Muscle of arm (tissue), 12 donors: Measurements from ENCODE around the gene POLR1G. TPM values are rescaled to one million over a fixed set of nuclear protein-coding genes. Genes with fewer than 3 reads are reported as not detected.
"Not testable (repeated sequence)": the region's sequence is repeated elsewhere in the genome, so short reads cannot be mapped to it uniquely, and the experiment has no call there.

Experiments
- DNase-seq: peaks from one replicate; pipeline ENCODE4 v3.0.0-alpha.2; 2013
- polyA plus RNA-seq, 12 donors: library from polyadenylated mRNA; unstranded; fragments of 120-200 nt; gene quantifications; one replicate each; pipeline ENCODE4 v1.2.1, GENCODE V29; 2013; ENCODE audit not compliant: insufficient read length in 12 of 12

The POLR1G gene
- polyA plus RNA-seq, 12 donors, result 2.9 to 22.4 (median 3.8) TPM; not detected in 1

DNA sequence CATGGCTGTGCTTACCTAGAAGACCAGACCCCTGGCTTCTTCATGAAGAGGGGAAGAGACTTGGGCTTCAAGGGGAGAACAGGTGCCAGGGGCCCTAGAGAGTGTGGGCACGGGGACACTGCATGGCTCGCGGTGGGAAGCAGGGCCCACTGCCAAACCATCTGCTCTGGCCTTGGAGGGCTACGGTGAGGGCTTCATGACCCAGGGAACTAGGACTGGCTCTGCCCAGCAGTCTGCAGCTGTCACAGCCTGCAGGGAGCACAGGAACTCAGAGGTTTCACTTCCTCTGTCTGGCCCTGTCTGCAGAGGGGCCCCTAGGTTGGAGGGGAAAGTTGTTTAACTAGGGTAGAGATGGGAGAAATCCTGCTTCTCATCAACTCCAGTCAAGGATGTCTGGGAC lies 13.0 kb downstream of the POLR1G start:
- no peak for DNase-seq

DNA sequence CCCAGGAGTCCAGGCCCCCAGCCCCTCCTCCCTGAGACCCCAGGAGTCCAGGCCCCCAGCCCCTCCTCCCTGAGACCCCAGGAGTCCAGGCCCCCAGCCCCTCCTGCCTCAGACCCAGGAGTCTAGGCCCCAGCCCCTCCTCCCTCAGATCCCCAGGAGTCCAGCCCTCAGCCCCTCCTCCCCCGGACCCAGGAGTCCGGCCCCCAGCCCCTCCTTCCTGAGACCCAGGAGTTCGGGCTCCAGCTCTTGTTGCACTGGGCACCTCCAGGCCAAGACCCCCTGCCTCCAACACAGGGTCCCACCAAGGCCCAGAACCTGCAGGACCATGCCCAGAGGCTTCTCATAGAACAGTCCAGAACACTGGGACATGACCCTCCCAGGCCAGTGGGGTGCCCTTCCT lies 13.5 kb downstream of the POLR1G start:
- DNase-seq, result no peak

DNA sequence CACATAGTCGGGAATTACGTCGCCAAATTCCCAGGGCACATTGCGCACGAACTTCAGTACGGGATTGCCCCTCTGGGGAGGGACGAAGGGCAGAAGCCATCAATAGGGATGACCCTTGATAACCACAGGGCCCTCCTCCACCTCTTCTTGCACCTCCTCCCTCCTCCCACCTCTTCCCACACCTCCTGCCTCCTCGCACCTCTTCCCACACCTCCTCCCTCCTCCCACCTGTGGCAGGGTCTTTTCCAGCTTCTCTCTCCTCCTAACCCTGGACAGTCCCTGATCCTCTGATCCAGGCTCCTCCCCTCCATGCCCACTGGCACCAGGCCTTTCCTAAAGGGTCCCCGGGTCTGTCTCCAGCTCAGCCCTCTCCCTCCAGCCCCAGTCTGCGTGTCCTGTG lies 13.9 kb downstream of the POLR1G start:
- no peak for DNase-seq

DNA sequence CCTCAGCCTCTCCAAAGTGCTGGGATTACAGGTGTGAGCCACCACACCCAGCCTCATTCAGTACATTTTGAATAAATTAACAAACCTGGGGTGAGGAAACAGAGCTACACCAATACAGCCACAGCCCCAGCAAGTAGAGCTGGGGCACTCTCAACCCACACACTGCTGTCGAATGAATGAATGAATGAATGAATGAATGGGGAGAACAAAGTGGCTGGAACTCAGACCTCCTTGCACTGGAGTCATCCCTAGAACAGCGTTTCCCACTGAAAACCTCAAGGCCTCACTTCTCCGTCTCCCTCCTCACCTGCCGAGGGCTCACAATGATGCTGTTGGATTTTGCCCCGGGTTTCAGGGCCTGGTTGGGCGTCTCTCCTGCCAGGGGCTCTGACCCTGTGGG lies 14.4 kb downstream of the POLR1G start:
- DNase-seq, result no peak

DNA sequence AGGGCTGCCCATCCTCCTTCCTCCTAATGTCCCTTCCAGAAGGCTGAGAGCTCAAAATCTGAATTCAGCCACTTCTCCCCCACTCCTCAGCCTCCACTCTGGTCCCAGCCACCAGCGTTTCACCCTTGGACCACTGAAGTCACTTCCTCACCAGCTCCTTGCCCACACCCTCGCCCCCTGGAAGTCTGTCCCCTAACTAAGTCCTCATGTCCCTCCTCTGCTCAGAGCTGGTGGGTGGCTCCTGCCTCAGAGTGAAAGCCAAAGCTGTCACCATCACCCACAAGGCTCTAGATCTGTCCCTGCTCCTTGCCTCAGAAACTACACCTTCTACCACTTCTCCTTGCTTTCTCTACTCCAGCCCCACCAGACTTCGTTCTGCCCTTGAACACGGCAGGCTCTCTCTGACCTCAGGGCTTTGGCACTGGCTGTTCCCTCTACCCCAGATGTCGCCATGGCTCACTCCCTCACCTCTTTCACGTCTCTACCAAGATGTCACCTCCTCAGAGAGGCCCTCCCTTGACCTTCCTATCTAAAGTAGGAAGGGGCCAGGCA lies 15.6 kb downstream of the POLR1G start:
- DNase-seq, result no peak

DNA sequence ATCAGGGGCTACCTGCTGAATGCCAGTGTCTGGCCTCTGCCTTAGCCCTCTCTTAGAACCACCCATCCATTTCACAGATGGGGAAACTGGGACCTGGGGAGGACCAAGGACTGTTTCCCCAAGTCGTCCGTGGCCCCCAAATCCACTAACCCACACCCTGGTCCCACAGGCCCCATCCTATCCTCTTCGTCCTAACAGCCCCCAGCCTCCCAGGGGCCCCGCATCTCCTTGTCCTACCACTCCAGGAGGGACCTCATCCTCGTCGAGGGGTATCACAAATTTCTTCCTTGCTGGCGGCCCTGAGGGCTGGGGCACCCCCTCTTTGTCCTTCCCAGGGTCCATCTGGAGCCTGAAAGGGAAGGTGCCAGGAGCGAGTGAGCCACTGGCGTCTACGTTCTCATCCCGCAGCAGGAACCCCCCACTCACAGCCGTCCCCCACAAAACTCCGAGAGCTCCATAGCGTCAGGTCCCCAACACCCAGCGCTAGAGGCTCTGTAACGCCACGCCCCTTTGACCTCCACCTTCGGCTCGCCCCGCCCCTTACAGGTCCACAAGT lies 16.7 kb downstream of the POLR1G start:
- no peak for DNase-seq

DNA sequence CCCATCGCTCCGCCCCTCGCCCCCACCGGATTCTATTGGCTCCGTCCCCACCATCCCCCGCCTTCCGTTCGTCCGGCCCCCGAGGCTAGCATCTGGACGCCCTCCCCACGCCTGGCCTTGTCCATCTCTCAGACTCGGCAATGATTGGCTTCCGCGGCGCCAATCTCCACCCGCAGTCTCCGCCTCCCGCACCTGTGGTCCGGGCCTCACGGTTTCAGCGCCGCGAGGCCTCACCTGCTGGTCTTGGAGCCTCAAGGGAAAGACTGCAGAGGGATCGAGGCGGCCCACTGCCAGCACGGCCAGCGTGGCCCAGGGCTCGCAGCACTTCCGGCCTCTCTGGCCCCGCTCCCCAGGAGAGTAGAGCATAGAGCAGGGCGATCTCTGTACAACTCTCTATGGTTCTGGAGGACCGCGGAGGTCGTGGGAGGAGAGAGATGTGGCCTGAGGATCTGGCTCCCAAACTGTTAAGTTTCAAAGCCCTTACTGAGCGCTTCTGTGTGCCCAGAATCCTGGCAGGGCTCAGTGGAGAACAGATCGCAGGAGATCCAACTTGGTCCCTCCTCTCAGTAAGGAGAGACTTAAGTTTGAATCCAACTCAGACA lies 17.2 kb downstream of the POLR1G start, which contains the start of gene ERCC1:
Gene ERCC1 (minus strand): TSS at position 329 of the 602 bp plus-strand sequence. CDS start 543 bp downstream, outside the sequence.
- peak; percentile 89 for DNase-seq

DNA sequence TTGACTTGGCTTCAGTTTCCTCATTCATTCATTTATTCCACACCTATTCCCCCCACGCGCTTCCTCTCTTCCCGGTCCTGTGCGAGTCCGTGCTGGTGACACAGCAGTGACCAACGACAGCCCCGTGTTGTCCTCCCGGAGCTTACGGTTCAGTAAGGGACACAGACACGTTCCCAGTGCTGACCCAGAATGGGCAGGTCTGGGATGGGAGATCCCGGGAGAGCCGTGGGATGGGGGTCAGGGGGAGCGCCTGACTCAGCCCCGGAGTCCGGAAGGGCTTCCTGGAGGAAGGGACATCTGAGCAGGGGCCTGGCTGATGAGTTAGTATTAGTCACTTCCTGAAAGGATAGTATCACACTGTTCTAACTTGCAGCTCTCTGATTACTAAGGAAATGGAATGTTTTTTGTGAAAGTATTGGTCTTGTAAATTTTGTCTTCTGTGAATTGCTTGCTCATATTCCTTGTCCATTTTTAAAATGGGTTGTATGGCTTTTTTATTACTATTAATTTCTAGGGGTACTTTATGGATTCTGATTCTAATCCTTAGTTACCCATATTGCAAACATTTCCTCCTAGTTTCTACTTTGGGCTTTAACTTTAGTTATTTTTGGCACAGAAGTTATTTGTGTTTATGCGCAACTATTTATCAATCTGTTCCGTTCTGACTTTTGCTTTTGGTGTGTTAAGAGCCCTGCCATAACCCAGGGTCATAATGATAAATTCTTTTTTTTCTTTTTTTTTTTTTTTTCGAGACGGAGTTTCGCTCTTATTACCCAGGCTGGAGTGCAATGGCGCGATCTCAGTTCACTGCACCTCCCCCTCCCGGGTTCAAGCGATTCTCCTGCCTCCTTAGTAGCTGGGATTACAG lies 18.0 kb downstream of the POLR1G start:
- no peak for DNase-seq

DNA sequence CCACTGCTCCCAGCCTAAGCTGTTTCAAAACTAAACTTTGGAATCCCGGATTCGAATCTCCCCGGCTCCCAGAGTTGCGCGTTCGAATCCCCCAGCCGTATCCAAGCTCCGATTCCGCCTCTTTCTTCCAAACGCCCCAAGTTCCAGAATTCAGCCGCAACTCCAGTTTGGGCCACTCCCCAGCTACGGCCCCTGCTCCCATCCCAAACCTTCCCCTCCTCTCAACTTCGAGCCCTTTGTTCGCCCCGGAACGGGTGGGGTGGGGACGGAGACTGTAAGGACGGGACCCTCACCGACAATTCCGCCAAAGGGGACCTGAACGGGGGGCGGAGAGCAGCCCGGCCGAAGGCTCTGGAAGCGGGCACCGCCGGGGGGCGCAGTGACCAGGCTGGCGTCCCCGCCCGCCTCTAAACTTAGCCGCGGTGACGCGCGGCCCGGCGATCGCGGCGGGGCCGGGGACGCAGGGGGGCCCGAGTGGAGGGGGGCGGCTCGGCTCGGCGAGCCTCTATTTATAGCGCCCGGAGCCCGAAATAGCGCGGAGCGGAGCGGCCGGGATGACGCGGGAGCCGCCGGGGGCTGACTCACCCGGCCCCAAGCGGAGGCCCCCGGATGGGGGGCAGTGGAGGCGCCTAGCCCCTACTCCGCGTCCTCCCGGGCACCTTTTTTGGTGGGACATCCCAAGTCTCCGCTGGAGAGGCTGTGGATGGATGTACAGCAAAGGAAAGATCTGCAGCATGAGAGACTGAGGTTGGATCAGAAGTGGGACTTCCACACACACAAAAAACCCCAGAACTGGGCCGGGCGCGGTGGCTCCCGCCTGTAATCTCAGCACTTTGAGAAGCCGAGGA lies 22.2 kb downstream of the POLR1G start:
- no peak for DNase-seq

DNA sequence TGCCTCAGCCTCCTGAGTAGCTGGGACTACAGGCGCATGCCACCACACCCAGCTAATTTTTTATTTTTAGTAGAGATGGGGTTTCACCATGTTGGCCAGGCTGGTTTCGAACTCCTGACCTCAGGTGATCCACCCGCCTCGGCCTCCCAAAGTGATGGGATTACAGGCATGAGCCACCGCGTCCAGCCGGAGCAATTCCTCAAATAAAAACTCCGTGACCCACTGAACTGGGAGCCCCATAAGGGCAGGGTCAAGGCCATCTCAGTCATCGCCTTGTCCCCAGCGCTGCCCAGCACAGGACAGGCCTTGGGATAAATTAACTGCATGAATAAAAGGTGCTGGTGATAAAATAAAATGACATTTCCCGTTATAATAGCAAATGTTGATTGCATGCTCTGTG lies 23.5 kb downstream of the POLR1G start:
- not testable (repeated sequence) for DNase-seq

DNA sequence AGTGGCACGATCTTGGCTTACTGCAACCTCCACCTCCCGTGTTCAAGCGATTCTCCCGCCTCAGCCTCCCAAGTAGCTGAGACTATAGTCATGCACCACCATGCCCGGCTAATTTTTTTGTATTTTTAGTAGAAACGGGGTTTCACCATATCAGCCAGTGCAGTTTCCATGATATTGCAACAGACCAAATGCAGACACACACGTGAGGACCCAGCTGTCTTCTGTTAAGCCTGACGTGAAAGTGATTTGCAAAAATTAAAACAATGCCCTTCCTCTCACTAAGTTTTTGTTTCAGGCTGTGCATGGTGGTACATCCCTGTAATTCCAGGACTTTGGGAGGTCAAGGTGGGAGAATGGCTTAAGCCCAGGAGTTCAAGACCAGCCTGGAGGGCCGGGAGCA lies 24.6 kb downstream of the POLR1G start:
- not testable (repeated sequence) for DNase-seq

DNA sequence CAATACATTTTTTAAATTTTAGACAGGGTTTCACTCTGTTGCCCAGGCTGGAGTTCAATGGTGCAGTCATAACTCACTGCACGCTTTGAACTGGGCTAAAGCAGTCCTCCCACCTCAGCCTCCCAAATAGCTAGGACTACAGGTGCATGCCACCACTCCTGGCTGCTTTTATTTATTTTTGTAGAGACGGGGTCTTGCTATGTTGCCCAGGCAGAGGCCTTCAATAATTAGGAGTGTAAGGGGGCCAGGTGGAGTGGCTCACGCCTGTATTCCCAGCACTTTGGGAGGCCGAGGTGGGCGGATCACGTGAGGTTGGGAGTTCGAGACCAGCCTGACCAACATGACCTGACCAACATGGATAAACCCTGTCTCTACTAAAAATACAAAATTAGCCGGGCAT lies 26.1 kb downstream of the POLR1G start:
- DNase-seq, result not testable (repeated sequence)

DNA sequence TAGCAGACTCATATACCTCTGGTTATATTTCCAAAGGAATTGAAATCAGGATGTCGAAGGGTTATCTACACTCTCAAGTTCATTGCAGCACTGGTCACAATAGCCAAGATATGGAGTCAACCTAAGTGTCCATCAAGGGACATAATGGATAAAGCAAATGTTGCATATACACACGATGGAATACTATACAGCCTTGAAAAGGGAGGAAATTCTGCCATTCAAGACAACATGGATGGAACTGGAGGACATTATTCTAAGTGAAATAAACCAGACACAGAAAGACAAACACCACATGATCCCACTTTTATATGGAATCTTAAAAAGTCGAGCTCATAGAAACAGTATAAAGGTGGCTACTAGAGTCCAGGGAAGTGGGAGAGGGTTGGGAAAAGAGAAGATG lies 30.9 kb downstream of the POLR1G start:
- no peak for DNase-seq

DNA sequence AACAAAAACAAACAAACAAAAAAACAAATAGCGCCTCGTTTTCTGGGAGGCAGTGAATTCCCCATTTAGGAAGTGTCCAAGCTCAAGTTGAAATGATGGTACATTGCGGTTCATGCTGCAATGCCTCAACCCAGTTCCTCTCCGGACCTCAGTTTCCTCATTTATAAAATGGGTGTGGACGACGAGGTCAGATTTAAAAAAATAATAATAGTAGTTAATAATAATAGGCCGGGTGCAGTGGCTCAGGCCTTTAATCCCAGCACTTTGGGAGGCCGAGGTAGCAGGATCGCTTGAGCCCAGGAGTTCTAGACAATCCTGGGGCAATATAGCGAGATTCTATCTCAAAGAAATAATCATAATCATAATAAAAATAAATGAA lies 32.7 kb downstream of the POLR1G start:
- DNase-seq, result no peak

DNA sequence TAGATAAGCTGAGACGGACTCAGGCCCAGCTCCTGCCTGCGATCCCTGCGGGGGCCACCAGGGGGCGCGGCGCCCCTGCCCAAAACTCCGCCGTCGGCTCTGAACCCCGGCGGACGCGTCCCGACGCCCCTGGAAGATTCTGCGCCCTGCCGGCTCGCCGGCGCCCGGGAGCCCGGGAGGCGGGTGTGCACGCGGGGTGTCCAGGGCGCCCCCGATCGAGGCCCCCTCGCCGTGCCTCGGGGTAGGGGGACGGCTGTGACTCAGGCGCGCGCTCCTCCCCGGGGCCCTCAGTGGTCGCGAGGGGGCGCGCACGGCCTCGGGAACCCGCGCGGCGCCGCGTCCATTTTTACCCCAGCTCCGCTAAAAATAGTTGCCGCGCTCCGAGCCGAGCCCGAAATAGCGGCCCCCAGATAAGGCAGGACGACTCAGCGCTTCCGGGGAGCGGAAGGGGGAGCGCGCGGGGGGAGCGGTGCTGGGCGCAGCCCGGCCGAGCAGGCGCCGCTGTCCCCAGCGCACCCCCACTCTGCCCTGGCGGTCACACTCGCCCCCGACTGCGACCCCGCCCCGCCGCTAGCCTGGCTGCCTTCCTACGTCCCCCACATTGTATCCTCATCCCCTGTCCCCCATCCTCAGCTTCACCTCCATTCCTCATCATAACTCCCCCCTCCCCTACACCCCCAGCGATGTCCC lies 33.3 kb downstream of the POLR1G start:
- DNase-seq, result peak; percentile 84

DNA sequence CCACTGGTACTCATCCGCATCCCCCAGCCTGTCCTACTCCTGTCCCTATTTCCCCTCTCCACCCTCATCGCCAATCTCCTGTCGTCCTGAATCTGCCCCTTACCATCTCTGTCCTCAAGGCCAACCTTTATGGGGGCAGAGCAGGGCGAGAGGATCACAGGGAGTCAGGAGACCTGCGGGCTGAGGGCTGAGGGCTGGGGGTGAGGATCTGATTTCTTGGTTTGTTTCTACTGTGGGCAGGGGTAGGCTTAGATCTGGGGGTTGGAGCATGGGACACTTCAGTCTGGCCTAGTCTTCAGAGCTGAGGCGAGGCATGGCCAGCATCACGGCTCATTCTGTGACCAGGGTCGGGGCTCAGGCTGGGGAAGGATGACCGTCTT lies 33.8 kb downstream of the POLR1G start:
- DNase-seq, result no peak

DNA sequence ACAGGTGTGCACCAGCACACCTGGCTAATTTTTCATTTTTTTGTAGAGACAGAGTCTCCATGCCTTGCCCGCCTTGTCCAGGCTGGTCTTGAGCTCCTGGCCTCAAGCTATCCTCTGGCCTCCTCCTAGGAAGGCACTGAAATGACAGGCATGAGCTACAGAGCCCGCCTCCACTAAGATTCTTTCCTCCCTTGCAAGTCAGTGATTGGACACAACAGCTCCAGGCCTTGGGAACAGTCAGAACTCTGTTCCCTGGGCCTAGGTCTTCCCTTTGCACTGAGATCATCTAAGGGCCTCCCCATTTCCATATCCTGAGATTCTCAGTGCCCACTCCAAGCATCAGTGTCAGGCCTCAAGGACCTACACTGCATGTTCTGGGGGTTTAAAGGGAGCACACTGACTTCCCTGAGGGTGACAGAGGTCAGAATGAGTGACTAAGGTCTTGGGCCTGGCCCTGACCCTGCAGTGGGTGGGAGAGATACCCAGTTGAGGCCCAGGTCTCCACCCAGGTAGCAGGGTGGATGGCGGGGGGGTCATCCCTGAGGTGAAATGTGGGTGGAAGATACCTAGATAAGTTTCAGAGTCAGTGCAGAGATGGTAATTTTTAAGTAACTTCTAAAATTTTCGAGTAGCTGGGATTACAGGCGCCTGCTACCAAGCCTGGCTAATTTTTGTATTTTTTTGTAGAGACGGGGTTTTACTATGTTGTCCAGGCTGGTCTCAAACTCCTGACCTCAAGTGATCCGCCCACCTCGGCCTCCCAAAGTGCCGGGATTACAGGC lies 34.6 kb downstream of the POLR1G start:
- DNase-seq, result no peak

DNA sequence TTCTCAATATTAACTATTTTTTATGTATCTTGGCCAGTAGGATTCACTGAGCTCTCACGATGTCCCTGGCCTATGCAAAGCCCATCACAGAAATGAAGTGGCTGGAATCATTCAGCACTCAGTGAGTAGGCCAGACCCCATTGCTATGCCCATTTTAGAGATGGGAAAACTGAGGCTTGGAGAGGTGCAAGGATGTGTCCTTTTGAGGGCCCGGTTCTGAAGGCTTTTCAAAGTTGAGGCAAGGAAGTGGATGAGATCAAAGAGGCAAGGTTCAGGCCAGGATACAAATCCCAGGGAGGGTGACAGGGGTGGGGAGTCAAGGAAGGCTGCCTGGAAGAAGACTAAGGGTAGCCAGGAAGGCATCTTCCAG lies 35.9 kb downstream of the POLR1G start:
- no peak for DNase-seq

DNA sequence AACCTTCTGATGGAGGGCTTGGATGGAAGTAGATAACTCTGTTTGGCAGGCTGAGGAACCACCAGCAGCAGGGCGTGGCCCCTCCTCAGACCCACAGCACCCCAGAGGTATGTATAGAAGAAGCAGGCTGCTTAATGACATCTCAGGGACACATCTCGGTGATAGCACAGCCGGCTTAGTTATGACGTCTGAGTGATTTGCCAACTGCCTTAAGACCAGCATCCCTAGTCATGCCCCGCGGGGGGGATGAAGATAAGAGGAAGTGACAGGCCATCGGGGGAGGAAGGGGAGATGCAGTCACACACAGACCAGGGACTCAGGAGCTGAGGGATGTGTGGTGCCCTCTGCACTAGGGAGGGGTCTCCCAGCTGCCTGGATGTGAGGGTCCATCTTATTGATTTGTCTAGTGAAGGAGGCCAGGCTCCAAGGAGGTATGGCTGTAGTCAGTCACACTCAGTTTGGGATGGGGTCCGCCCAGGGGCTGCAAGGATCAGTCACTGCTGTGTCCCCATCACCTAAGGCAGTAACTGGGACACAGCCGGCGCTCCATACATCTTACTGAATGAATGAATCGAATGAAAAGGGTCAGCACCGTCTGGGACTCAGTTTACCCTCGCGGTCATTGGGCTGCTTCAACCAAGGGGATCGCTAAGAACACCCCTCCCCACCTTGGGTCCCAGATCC lies 36.5 kb downstream of the POLR1G start:
- DNase-seq, result no peak
